HFF-Myc (cell line): ENCODE results near the gene SENP5.

Source experiments
- DNase-seq: peaks from one replicate; pipeline ENCODE4 v3.0.0-alpha.2; 2011; ENCODE audit warnings: low read depth; ENCODE audit errors: extremely low read depth
- H3K4me3 ChIP-seq: replicated peaks from 2 replicates; pipeline ENCODE4 v1.5.1; 2011; ENCODE audit warnings: low read depth, mild to moderate bottlenecking, control low read depth, low read length
- TF ChIP-seq, protein P1 (sequence below): IDR thresholded peaks from 2 replicates; pipeline ENCODE4 v1.5.1; 2012; ENCODE audit warnings: mild to moderate bottlenecking, low read depth, low read length, control low read depth; ENCODE audit errors: missing control alignments

SENP5 gene

DNA sequence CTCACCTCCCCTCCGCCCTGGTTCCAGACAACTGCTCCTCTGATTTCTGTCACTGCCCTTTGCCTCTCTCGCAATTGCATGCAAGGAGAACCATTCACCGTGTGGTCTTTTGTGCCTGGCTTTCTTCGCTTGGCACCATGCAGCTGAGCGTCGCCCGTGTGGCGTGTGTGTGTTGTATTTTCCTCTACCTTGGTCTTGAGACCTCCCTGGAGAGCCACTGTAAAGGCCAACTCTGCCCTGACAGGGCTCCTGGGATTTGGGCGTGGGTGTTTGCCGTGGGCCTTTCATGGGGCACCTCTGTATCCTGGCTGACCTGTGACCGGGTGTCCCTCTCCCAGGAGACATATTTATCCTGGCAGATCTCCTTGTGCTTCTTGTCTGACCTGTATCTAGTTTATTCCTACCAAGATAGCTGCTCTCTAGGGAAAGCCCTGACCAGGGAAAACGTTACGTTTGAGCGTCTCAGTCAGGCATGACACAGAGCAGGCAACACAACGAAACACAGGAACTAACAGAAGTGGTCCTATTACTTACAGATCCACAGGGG lies 102.9 kb downstream of the SENP5 start:
- H3K4me3 ChIP-seq: no peak overlapping the region
- DNase-seq: no peak
- TF ChIP-seq, protein P1, sequence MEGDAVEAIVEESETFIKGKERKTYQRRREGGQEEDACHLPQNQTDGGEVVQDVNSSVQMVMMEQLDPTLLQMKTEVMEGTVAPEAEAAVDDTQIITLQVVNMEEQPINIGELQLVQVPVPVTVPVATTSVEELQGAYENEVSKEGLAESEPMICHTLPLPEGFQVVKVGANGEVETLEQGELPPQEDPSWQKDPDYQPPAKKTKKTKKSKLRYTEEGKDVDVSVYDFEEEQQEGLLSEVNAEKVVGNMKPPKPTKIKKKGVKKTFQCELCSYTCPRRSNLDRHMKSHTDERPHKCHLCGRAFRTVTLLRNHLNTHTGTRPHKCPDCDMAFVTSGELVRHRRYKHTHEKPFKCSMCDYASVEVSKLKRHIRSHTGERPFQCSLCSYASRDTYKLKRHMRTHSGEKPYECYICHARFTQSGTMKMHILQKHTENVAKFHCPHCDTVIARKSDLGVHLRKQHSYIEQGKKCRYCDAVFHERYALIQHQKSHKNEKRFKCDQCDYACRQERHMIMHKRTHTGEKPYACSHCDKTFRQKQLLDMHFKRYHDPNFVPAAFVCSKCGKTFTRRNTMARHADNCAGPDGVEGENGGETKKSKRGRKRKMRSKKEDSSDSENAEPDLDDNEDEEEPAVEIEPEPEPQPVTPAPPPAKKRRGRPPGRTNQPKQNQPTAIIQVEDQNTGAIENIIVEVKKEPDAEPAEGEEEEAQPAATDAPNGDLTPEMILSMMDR: no peak

DNA sequence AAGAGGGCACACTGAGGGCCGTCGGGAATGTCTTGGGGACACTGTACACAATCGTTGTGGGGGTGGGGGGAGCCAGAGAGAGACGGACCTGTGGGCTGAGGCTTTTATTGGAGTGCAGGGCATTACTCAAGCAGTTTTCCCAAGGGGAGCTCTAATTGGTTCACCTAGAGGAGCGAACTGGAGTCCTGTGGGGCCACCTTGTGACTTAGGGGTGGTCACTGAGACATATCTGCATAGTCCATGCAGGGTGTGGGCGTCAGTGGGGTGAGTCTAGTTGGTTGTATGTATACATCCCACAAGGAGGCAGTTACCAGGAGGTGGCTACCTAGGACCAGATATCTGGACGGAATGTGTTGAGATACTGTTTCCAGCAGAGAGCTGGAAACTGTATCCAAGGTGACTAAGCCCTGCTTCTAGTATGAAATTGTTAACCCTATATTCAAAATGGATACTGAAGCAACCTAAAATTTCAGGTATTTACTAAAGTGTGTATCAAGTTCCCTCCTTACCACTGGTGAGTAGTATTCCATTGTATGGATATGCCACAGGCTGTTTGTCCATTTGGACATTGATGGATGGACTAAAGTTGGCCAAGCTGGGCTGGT lies 103.5 kb downstream of the SENP5 start:
- TF ChIP-seq, protein P1: no peak
- DNase-seq: no peak
- no peak overlapping the region for H3K4me3 ChIP-seq

DNA sequence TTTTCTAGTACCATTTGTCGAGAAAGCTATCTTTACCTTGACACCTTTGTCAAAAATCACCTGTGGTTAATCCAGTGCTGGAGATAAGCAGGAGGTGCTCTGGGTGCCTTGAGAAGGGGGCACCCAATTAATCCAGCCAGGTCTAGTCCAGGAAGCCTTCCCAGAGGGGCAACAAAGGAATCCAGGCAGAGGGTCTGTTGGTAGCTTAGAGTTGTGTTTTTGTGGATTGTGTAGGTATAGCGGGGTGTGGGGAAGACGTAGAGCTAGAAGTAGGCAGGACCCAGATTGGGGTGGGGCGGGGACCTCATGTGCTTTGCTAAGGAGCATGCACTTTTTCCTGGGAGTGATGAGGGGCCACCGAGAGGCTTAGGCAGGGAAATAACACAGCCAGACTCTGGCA lies 106.9 kb downstream of the SENP5 start:
- TF ChIP-seq, protein P1: no peak
- DNase-seq: no peak
- H3K4me3 ChIP-seq: no peak overlapping the region

DNA sequence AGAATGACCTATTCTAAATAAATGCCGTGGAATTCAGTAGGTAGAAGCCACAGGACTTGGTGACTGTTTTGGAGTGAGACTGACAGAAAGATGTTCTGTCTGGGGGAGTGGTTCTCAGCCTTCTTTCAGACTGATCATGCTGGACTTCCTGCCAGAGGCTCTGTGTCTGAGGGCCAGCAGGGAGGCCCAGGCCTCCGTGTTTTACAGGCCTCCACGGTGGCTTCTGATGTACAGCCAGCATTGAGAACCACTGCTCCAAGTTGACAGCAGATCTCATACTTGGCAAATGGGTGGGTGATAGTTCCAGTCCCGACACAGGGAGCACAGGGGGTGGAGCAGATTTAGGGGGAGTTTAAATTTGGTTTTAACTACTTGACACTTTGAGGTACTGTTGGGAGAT lies 107.6 kb downstream of the SENP5 start:
- TF ChIP-seq, protein P1: no peak
- H3K4me3 ChIP-seq: no peak overlapping the region
- DNase-seq: no peak

DNA sequence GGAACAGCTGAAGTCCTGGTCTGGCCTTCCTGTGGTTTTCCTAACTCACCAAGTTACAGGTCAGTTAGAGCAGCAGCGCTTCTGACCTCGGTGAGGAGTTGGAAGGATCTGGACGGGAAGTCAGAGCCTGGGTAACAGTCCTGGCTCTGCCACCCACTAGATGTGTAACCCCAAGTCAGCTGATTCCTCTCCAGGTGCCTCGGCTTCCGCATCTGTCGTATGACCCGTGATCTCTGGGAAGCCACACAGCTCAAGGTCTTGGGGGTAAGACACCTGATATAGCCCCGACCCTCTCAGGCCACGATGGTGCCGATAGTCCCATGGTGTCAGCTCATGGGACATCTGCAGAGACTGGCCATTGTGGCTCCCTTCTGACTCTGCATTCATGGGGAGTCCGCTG lies 109.2 kb downstream of the SENP5 start:
- TF ChIP-seq, protein P1: no peak
- H3K4me3 ChIP-seq: no peak overlapping the region
- DNase-seq: no peak

DNA sequence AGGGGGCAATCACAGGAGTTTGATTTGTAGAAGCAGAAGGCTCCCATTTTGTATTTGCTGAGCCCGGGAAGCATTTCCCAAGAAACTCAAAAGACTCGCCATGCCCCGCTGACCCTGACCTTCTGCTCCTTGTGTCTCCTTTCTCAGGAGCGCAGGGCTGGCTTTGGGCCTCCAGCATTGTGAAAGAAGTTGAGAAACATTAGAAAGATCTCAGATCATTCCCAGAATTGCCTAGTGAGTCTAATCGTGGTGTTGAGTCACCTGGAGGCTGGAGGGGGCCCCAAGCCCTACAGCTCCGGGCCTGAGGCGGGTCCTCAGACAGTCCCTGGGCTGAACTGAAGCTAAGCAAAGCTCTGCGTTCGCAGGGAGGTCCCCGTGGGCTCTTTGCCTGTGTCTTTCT lies 111.8 kb downstream of the SENP5 start:
- no peak overlapping the region for H3K4me3 ChIP-seq
- no peak for DNase-seq
- TF ChIP-seq, protein P1: no peak

DNA sequence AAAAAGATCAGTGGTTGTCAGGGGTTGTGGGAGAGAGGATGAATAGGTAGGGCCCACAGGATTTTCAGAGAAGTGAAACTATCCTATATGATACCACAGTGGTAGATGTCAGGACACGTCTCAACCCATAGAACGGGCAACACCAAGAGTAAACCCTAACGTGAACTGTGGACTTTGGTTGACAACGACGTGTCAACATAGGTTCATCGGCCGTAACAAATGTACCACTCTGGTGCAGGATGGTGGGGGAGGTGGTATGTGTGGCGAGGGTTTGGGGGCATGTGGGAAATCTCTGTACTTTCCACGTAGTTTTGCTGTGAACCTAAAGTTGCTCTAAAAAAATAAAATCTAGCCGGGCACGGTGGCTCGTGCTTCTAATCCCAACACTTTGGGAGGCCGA lies 113.9 kb downstream of the SENP5 start:
- TF ChIP-seq, protein P1: no peak
- no peak for DNase-seq
- no peak overlapping the region for H3K4me3 ChIP-seq
